Measurements from ENCODE around the gene NFKBIB.
A peak's percentile ranks its signal among the peaks of the same experiment; 100 is the strongest.
"Not testable (repeated sequence)": the region's sequence is repeated elsewhere in the genome, so short reads cannot be mapped to it uniquely, and the experiment has no call there.

NFKBIB gene

GRCh38 chr19:38875656-38876395, 23.9 kb upstream of the NFKBIB start:
- DNase-seq, result no peak

DNA sequence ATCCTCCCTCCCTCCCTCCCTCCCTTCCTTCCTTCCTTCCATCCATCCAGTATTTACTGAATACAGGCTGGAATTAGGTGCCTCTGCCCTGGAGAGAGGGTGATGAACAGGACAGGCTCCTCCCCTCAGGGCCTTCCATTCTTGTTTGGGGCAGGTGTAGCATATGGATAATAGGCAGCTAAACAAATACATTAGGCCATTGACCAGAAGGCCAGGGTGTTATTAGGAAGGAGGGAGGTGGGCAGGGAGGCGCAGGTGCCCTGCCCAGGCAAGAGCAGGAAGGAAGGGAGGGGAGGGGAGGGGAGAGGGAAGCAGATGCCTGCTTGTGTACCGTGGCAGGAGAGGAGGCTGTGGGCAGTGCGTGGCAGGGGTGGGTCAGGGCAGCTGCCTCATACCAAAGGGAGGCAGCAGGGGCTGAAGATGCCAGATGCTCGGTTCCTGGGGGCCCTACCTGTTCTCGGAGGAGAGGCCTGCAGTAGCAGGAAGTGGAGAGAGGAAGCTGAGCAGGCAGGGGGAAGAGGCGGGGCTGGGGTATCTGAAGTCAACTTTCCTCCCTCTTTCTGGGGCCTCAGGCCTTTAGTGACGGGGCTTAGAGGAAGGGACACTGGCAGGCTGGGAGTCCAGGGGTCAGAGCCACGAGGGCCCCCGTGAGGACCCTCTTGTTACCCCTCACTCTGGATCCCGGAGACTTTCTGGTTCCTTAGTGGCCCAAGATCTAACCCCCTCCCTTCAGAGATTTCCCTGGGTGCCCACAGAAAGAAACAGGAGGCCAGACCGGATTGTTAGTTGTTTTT, 21.8 kb upstream of the NFKBIB start, which contains the start of gene RINL:
Gene RINL (minus strand): TSS at position 495 of the 794 bp plus-strand sequence. CDS start 1,533 bp downstream, outside the sequence.
- peak; percentile 70 for DNase-seq

DNA sequence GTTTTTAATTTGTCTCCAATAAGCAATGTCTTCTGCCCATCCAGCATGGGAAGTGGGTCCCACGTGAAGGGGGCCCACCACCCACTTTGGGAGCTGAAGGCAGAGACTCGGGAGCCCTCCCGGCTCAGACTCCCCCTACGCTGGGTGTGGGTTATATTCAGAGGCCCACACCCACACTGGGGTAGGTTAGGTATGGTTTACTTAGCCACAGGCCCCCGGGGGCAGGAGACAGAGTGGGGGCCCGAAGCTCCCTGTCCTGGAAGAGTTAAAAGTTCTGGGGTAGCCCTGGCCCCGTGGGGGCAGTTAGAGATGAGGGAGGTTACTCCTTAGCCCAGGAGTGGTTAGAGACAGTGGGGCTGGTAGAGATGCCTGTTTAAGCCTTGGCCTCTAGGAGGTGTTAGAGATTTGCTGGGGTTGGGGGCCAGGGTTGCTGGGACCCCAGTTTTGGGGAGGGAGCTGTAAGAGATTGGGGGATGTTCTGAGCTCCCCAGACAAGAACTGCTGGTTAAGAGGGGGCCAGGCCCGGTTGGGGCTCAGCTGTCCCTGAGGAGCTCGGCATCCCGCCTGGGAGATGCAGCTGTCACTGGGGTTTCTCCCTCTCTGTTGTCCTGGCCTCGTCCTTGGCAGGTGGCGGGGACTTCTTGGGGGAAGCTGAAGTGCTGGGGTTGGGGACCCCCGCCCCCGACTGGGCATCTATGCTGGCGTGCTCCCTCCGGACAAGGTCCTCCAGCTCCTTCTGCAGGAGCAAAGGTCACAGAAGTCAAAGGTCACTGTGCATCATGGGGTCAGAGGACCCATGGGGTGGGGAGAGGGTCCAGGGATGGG, 21.0 kb upstream of the NFKBIB start:
- no peak for DNase-seq

GRCh38 chr19:38879400-38879751, 20.4 kb upstream of the NFKBIB start:
- no peak for DNase-seq

GRCh38 chr19:38880076-38880881, 19.5 kb upstream of the NFKBIB start:
- DNase-seq, result no peak

DNA sequence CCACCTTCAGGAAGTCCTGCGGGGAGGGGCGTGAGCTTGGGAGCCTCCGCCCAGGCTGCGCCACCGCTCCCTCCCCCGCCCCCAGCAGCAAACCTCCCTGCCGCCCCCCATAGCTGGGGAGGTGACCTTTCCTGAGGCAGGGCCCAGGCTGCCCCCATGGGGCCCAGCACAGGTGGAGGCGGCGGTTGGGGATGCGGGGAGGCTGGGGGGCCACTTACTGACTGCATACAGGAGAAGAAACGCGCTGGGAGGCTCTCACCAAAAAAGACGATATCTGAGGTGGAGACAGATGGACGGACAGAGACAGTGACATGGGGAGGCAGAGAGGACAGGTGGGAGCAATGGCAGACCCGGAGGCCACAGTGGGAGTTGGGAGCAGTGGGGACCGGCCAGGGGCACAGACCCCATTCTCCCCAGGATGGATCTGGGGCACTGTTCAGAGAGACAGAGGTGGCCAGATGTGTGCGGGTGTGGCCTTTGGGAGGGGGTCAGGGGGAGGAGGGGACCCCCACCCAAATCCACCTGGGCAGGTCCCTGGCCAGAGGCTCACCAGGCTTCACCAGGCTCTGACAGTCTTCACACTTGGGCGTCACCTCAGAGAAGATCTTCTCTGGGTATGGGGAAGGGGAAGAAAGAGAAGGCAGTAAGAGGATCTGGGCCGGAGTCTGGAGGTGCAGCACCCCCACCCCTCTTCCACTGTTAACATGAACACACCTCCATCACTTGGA, 18.7 kb upstream of the NFKBIB start:
- DNase-seq, result no peak

DNA sequence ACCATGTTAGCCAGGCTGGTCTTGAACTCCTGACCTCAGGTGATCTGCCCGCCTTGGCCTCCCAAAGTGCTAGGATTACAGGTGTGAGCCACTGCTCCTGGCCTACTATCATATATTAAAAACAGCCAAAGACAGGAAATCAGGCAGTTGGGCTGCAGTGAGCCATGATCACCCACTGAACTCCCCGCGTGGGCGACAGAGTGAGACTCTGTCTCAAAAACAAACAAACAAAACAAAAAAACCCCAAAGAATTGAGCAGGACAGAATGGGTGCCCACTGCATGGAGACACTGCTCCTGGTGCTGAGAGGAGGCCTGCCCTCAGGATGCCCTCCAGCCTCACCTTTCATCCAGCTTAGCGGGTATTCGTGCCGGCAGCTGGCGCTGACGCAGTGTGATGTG, 16.5 kb upstream of the NFKBIB start:
- DNase-seq, result no peak

DNA sequence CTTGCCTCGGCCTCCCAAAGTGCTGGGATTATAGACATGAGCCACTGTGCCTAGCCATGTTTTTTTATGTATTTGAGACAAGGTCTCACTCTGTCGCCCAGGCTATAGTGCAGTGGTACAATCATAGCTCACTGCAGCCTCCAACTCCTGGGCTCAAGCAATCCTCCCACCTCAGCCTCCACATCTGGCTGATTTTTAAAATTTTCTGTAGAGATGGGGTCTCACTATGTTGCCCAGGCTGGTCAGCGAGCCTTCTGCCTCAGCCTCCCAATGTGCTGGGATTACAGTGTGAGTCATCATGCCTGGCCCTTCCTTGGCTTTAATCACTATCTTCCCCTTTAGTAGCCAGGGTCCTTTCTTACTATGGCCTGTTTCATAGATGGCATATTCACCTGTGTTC, 15.1 kb upstream of the NFKBIB start:
- DNase-seq, result not testable (repeated sequence)

DNA sequence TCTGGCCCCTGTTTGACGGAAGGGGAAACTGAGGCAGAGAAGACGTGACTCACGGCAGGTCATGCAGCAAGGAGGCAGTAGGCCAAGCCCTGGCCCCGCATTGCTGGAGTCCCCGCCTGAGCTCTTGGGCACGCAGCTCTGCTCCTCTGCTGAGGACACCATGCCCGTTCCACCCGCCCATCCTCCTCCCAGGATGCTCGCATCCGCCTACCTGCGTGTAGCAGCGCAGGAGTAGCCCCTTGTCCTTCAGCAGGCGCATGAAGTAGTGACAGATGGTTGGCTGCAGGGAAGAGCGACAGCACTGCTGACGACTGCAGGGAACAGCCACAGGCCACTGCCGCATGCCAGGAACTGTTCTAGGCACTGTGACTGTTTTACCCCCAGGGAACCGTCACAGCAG, 10.9 kb upstream of the NFKBIB start:
- DNase-seq, result no peak

GRCh38 chr19:38889803-38890202, 10.0 kb upstream of the NFKBIB start:
- no peak for DNase-seq

GRCh38 chr19:38890686-38891085, 9.1 kb upstream of the NFKBIB start:
- DNase-seq, result no peak

DNA sequence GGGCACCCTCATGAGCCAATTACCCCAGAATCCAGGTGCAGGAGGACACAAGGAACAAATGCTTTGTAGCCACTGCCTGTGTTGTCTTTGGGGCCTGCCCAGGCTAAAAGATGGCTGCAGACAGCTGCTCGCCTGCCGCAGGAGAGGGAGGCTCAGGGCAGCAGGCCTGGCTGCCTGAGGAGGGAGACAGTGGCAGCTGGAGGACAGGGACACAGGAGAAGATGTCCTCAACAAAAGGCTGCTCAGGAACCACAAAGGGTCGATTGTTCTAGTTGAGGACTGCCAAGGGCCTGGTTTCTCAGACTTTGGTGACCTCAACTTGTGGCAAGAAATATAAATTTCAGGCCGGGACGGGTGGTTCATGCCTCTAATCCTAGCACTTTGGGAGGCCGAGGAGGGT, 8.0 kb upstream of the NFKBIB start:
- DNase-seq, result no peak

GRCh38 chr19:38892841-38893240, 6.9 kb upstream of the NFKBIB start:
- DNase-seq, result no peak

GRCh38 chr19:38893341-38893771, 6.4 kb upstream of the NFKBIB start:
- DNase-seq, result no peak

- DNase-seq, result no peak
Observed at GRCh38 chr19:38894968-38895367, 4.8 kb upstream of the NFKBIB start.

GRCh38 chr19:38898788-38899446, 852 bp upstream of the NFKBIB start:
- no peak for DNase-seq

DNA sequence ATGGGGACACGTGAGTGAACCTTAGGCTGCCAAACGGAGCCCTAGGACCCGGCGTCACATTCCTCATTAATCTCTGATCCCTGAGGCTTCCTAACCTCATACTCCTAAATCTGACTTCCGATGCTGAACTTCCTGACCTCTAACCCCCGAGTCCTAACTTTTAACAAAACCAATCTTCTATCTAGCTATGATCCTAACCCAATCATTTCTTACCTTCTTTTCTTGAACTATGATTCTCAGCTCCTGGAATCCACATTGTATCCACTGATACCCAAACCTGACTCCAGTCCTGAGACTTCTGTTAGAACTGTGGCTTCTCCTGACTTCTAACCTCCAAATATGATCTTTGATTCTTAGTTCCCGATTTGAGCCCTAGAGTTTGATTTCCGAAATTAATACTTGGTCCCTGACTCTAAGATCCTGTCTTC, 447 bp downstream of the NFKBIB start:
- DNase-seq, result no peak

DNA sequence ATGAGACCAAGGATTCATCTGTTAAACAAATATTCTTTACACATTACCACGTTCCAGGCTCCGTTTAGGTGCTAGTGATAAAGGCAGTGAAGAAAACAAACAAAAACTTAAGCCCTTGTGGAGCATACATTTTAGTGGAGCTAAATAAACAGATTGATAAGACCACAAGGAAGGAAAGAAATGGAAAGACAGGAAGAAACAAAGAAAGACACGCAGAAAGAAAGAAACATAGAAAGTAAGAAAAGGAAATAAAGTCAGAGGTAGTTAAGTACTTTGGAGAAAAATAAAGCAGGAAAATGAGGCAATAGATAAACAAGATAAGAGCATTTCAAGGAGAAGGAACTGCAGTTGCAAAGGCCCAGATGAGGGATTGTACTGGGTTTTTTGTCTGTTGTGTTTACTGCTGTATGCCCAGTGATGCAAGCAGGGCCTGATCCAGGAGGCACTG, 998 bp downstream of the NFKBIB start:
- DNase-seq, result no peak

GRCh38 chr19:38901683-38902082, 1.9 kb downstream of the NFKBIB start:
- DNase-seq, result no peak

DNA sequence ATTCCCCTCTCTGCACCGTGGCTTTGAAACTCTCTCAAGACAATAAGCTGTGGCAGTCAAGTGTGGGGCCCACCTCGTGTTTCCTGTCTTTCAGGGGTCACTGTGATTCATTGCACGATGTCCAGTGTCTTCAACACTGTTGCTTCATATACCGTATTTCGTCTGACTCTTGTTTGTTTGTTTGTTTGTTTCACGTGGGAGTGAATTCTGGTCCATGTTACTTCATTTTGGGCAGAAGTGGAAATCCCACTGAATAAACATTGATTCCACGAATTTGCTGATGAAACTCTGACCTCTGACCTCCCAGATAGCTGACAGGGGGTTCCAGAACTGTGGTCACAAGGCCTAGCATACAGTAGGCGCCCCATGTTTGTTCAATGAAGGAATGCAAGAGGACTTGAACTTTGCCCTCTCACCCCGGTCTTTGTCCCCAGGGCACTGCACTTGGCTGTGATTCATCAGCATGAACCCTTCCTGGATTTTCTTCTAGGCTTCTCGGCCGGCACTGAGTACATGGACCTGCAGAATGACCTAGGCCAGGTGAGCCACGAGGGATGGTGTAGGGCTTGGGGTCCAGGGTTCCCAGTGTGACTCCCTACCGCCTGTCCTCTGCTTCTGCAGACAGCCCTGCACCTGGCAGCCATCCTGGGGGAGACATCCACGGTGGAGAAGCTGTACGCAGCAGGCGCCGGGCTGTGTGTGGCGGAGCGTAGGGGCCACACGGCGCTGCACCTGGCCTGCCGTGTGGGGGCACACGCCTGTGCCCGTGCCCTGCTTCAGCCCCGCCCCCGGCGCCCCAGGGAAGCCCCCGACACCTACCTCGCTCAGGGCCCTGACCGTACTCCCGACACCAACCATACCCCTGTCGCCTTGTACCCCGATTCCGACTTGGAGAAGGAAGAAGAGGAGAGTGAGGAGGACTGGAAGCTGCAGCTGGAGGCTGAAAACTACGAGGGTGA, 5.1 kb downstream of the NFKBIB start:
- DNase-seq, result no peak

Measured in stimulated activated CD4-positive, alpha-beta T cell treated with anti-CD3 and anti-CD28 coated beads, Interleukin-4, amount 100 ng/mL, for 1 hour (primary cell).